HG02938 (cell line): ENCODE measurements around the gene FNIP2.

Experiments
- ATAC-seq: cut with Tn5 transposase; IDR thresholded peaks from one replicate; pipeline ENCODE4 v1.9.1; 2021; ENCODE audit warnings: mild to moderate bottlenecking, moderate library complexity; ENCODE audit not compliant: unreplicated experiment

Gene FNIP2

GRCh38 chr4:158762553-158762952, 6.3 kb upstream of the FNIP2 start:
- no peak for ATAC-seq

GRCh38 chr4:158763462-158763861, 5.4 kb upstream of the FNIP2 start:
- no peak for ATAC-seq

- ATAC-seq: no peak
Measured at GRCh38 chr4:158766434-158767044, 2.3 kb upstream of the FNIP2 start.

GRCh38 chr4:158767451-158767850, 1.4 kb upstream of the FNIP2 start:
- ATAC-seq: no peak

GRCh38 chr4:158769175-158769921, 522 bp downstream of the FNIP2 start:
- ATAC-seq: peak; percentile 35

GRCh38 chr4:158770671-158771070, 1.8 kb downstream of the FNIP2 start:
- no peak for ATAC-seq

GRCh38 chr4:158771776-158772175, 3.0 kb downstream of the FNIP2 start:
- no peak for ATAC-seq

GRCh38 chr4:158775091-158775651, 6.3 kb downstream of the FNIP2 start:
- no peak for ATAC-seq

- ATAC-seq: no peak
Measured at GRCh38 chr4:158776106-158776505, 7.3 kb downstream of the FNIP2 start.

- no peak for ATAC-seq
Measured at GRCh38 chr4:158777423-158778155, 8.8 kb downstream of the FNIP2 start.

- ATAC-seq: peak; percentile 100
Measured at GRCh38 chr4:158778156-158778711, 9.4 kb downstream of the FNIP2 start.

GRCh38 chr4:158778712-158779111, 9.9 kb downstream of the FNIP2 start:
- ATAC-seq: no peak

- no peak for ATAC-seq
Measured at GRCh38 chr4:158781963-158782362, 13.1 kb downstream of the FNIP2 start.

- no peak for ATAC-seq
Measured at GRCh38 chr4:158782551-158783360, 13.9 kb downstream of the FNIP2 start.

GRCh38 chr4:158783785-158784184, 15.0 kb downstream of the FNIP2 start:
- no peak for ATAC-seq

GRCh38 chr4:158785718-158786117, 16.9 kb downstream of the FNIP2 start:
- no peak for ATAC-seq

- no peak for ATAC-seq
Measured at GRCh38 chr4:158786121-158786601, 17.3 kb downstream of the FNIP2 start.

- ATAC-seq: no peak
Measured at GRCh38 chr4:158786955-158787354, 18.1 kb downstream of the FNIP2 start.

GRCh38 chr4:158787709-158788475, 19.1 kb downstream of the FNIP2 start:
- no peak for ATAC-seq

- no peak for ATAC-seq
Measured at GRCh38 chr4:158788516-158788915, 19.7 kb downstream of the FNIP2 start.
